Adrenal gland (tissue), 12 donors: ENCODE measurements around the gene FIP1L1. TPM values are rescaled to one million over a fixed set of nuclear protein-coding genes. Genes with fewer than 3 reads are reported as not detected.
A peak's percentile ranks its signal among the peaks of the same experiment; 100 is the strongest.

Source experiments
- DNase-seq, 7 donors: peaks; one replicate each; pipeline ENCODE4 v3.0.0-alpha.2; 2019 to 2020
- H3K27ac ChIP-seq, 5 donors: fragments of 200-600 bp; sonication (generic) in 4 of 5; 1 replicate in 3 of 5; 2 replicates in 2 of 5; pipeline versions ENCODE4 v1.5.1 to v1.8.0; 2016 to 2020; ENCODE audit warnings: mild to moderate bottlenecking in 1 of 5
- H3K27me3 ChIP-seq: fragments of 200-600 bp; 2 replicates; pipeline ENCODE4 v1.8.0; 2021
- H3K36me3 ChIP-seq, 2 donors: fragments of 200-600 bp; replicated peaks in 1 of 2; 1 replicate in 1 of 2; 2 replicates in 1 of 2; pipeline versions ENCODE4 v1.5.1 to v1.8.0; 2018 to 2022
- H3K4me1 ChIP-seq, 2 donors: fragments of 200-600 bp; replicated peaks in 1 of 2; 1 replicate in 1 of 2; 2 replicates in 1 of 2; pipeline versions ENCODE4 v1.5.1 to v1.8.0; 2018 to 2021
- H3K4me3 ChIP-seq, 4 donors: fragments of 200-600 bp; sonication (generic) in 3 of 4; one replicate each; pipeline ENCODE4 v1.5.1; 2016 to 2018
- H3K9me3 ChIP-seq, 3 donors: fragments of 200-600 bp; sonication (generic) in 1 of 3; replicated peaks in 1 of 3; 1 replicate in 2 of 3; 2 replicates in 1 of 3; pipeline versions ENCODE4 v1.5.1 to v1.8.0; 2016 to 2021
- POLR2A ChIP-seq, 2 donors: fragments of 450-650 bp; IDR thresholded peaks; one replicate each; pipeline ENCODE4 v1.6.1; 2017; ENCODE audit warnings: antibody characterized with exemption in 2 of 2, mild to moderate bottlenecking in 2 of 2, moderate library complexity in 1 of 2
- WGBS, 4 donors: extraction: QIAGEN DNeasy Blood & Tissue Kit in 2 of 4; methylation state at CpG; one replicate each; pipeline versions ENCODE4 v1.1.5 to v1.1.7; 2013 to 2017; 5-methylcytosine and 5-hydroxymethylcytosine counted together
- intact Hi-C, 2 donors: fragments of 100-400 bp; cut with DNase I; formaldehyde crosslinking; loops; one replicate each; pipeline versions ENCODE4 v1.14.1 to v1.15.0; 2022 to 2023
- polyA plus RNA-seq, 3 donors: library from polyadenylated mRNA; stranded (reverse); fragments of 200-250 nt in 2 of 3; fragments of 350-450 nt in 1 of 3; fragmentation: Illumina TruSeq in 1 of 3; extraction: RNeasy Lipid Tissue Mini Kit (QIAGEN cat#74804) in 1 of 3; gene quantifications; one replicate each; pipeline ENCODE4 v1.2.3, GENCODE V29; 2013 to 2014
- total RNA-seq, 9 donors: library from RNA; depleted of rRNA in 4 of 9; stranded (reverse); fragments of >200 nt in 4 of 9; fragments of 120-200 nt in 1 of 9; fragmentation: NEBNext Ultra II Directional in 1 of 9; extraction: Animal tissue kit (Norgen Biotek cat#: 25700) in 1 of 9; gene quantifications; one replicate each; pipeline versions ENCODE4 v1.1.0 to v1.2.4, GENCODE V29; 2013 to 2023
- TF ChIP-seq, protein P1 (sequence below), 6 experiments: fragments of 450-650 bp in 4 of 6; fragments of 200-600 bp in 2 of 6; sonication (generic) in 1 of 6; IDR thresholded peaks; 1 replicate in 5 of 6; 2 replicates in 1 of 6; pipeline versions ENCODE4 v1.5.1 to v1.8.0; 2016 to 2021; ENCODE audit warnings: antibody characterized with exemption in 6 of 6, mild to moderate bottlenecking in 2 of 6, moderate library complexity in 1 of 6
- donor health status: healthy with polysubstance abuse.
- donor health status: Bipolar disorder and iron deficiency.
- donor health status: DM: yes; HTN: yes; CAD: no.
- donor health status: DM: no; HTN: no; CAD: no.
- donor health status: DM: no; HTN: no; CAD: no.
- donor health status: DM: yes; HTN: yes; CAD: no.

FIP1L1 gene
- total and polyA plus RNA-seq, 12 donors = 28.5 to 77.9 (median 62.9) TPM

DNA sequence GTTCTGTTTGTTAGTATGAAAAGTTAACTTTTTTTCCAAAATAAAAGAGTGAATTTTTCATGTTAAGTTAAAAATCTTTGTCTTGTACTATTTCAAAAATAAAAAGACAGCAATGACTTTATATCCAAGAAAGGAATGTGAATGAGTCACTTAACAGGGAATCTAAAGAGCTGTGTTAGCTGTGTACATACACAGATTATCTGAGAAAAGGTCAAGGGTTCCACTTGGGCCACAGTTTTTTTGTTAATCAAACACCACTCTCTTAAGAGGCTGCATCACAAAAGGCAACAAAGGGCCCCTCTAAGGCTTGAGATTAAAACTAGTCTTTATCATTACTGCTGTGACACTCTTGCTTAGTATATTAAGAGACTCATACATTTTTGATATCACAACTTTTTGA lies 82.1 kb downstream of the FIP1L1 start:
- TF ChIP-seq, protein P1, sequence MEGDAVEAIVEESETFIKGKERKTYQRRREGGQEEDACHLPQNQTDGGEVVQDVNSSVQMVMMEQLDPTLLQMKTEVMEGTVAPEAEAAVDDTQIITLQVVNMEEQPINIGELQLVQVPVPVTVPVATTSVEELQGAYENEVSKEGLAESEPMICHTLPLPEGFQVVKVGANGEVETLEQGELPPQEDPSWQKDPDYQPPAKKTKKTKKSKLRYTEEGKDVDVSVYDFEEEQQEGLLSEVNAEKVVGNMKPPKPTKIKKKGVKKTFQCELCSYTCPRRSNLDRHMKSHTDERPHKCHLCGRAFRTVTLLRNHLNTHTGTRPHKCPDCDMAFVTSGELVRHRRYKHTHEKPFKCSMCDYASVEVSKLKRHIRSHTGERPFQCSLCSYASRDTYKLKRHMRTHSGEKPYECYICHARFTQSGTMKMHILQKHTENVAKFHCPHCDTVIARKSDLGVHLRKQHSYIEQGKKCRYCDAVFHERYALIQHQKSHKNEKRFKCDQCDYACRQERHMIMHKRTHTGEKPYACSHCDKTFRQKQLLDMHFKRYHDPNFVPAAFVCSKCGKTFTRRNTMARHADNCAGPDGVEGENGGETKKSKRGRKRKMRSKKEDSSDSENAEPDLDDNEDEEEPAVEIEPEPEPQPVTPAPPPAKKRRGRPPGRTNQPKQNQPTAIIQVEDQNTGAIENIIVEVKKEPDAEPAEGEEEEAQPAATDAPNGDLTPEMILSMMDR (IDR thresholded peaks at IDR 0.05) = no peak
- TF ChIP-seq POLR2A (IDR thresholded peaks at IDR 0.05) = no peak
- Histone ChIP-seq H3K27ac (peak overlapping the region in 1 of 5 donors; percentile 2), H3K4me1 (no peaks in the 10 kb centered on the region), H3K27me3 (no peaks in the 10 kb centered on the region), H3K4me3 (no peak overlapping the region), H3K36me3 (peaks cover 0 to 35% of the 10 kb centered on the region in 2 donors), H3K9me3 (no peaks in the 10 kb centered on the region)
- intact Hi-C loops = no loop called here
- DNase-seq = no peak

DNA sequence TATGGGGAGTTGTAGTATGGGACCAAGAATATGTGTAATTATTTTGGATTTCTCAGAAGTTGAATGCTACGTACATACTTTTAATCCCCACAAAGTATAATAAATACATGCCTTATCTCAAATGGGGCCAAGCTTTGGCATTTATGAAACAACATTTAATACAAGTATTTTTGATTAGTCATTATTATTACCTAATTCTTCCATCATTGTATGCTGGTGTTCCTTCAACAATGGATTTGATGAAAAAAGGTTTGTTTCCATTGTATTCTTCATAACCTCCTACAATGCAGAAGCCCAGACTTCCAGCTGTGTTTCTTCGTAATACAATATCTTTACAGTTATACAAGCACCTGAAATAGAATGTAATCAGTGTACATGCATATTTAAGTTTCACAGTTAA lies 83.8 kb downstream of the FIP1L1 start:
- WGBS, 4 donors = 98 to 100% (median 99%) methylated on average over 2 of the region's 2 CpGs
- Histone ChIP-seq H3K36me3 (peaks cover 0 to 22% of the 10 kb centered on the region in 2 donors), H3K9me3 (no peaks in the 10 kb centered on the region), H3K27me3 (no peaks in the 10 kb centered on the region), H3K4me1 (no peaks in the 10 kb centered on the region), H3K27ac (no peak overlapping the region), H3K4me3 (no peak overlapping the region)
- no peak for TF ChIP-seq POLR2A (IDR thresholded peaks at IDR 0.05)
- TF ChIP-seq, protein P1 (IDR thresholded peaks at IDR 0.05) = no peak
- DNase-seq = no peak
- intact Hi-C loops = no loop called here

DNA sequence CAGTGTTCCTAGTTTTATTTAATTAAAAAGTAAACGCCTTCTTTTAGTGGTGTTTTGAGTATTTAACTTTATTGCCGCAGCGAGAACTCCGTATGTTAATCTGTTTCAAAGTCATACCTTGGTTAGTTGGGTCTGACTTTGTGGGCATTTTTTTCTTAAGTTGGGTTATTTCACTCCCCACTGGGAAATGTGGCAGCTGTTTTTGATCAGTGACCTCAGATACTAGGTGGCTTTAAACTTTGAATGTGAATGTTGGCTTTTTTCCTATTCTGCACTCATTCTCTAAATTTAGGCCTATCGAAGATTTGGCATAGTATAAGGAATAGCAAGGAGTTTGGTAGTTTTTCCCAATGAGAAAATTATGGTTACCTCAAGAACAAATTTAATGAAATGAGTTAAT lies 85.9 kb downstream of the FIP1L1 start:
- no peak for DNase-seq
- WGBS, 4 donors = 85 to 92% (median 89%) methylated on average over 5 of the region's 5 CpGs
- Histone ChIP-seq H3K9me3 (no peaks in the 10 kb centered on the region), H3K27ac (no peak overlapping the region), H3K4me3 (no peak overlapping the region), H3K27me3 (no peaks in the 10 kb centered on the region), H3K36me3 (peaks cover 0 to 22% of the 10 kb centered on the region in 2 donors), H3K4me1 (no peaks in the 10 kb centered on the region)
- intact Hi-C loops = no loop called here
- no peak for TF ChIP-seq POLR2A (IDR thresholded peaks at IDR 0.05)
- TF ChIP-seq, protein P1 (IDR thresholded peaks at IDR 0.05) = no peak

DNA sequence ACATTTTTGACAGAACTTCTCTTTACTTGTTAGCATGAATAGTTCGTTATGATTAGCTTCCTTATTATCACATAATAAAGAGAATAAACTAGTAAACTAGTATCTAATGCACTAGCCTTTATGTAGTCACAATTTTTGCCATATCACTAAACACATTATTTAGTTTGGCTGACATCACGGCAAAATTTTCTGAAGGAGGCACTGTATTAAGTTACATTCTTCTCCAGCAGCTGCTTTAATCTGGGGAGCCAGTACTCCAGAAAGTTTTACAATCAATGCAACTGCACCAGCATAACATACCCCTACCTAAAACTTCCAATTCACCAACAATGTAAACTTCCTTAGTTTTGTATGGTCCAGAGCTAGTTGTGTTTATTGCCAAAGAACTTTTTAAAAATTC lies 87.8 kb downstream of the FIP1L1 start:
- 80 to 88% (median 87%) methylated on average over 2 of the region's 2 CpGs for WGBS, 4 donors
- TF ChIP-seq POLR2A (IDR thresholded peaks at IDR 0.05) = no peak
- TF ChIP-seq, protein P1 (IDR thresholded peaks at IDR 0.05) = no peak
- Histone ChIP-seq H3K27me3 (no peaks in the 10 kb centered on the region), H3K36me3 (peaks cover 0 to 14% of the 10 kb centered on the region in 2 donors), H3K4me3 (no peak overlapping the region), H3K9me3 (no peaks in the 10 kb centered on the region), H3K4me1 (no peaks in the 10 kb centered on the region), H3K27ac (no peak overlapping the region)
- intact Hi-C loops = no loop called here
- DNase-seq = no peak
